GM21390 (cell line): ENCODE results near the gene CXCR2.
"Not testable (repeated sequence)": the region's sequence is repeated elsewhere in the genome, so short reads cannot be mapped to it uniquely, and the experiment has no call there.

Source experiments
- ATAC-seq: cut with Tn5 transposase; IDR thresholded peaks from one replicate; pipeline ENCODE4 v1.9.1; 2021; ENCODE audit not compliant: unreplicated experiment

CXCR2 gene

GRCh38 chr2:218129458-218130135 lies 3.8 kb downstream of the CXCR2 start:
- no peak for ATAC-seq

DNA sequence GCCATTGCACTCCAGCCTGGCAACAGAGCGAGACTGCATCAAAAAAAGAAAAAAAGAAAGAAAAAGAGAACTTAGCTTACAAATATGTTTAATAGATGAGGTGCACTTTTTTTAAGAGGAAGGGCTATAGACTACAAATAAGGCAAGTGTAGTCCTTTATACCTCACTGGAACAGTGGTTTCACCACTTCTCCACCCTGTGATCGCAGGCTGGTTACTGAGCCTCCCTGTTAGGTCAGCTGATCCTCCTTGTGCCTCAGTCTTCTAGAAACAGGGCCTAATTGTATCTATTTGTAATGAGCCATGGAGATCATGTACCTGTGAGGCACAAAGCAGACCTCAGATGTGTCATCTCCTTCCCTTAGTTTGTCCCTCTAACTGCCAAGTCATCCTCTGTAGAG lies 4.5 kb downstream of the CXCR2 start:
- ATAC-seq = no peak

GRCh38 chr2:218130822-218131221 lies 5.0 kb downstream of the CXCR2 start:
- ATAC-seq = no peak

DNA sequence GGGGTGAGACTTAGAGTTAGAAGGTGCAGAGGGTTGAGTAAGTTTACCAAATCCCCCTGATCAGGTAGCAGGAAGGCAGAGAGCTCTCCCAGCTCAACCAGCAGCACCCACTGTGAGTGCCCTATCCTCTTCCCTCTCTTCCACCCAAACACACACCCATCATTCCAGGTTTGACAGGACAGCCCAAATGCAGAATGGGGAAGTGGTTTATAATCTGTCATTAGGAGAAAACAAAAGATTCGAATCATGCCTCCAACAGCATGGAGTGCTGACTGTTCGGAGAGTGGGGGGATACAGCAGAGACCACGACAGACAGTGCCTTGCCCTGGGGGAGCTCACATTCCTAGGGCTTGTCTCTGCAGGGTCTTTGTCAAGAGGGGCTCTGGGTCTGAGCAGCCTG lies 11.7 kb downstream of the CXCR2 start:
- ATAC-seq = no peak

DNA sequence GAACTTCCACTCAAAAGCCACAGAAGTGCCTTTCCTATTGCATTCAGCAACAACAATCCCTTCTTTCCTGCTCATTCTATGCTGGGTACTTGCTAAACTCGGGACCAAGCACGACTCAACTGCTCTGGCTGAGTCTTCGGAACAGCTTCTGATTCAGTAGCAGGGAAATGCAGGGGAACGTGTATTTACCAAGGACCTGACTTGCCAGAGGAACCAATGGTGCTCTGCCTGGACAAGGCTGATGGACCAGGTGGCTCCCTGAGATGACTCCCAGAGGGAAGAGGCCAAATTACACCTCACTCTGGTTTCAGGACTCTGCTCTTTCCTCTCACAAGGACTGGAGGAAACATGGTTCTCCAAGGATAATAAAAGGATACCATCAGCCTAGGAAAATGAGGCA lies 12.2 kb downstream of the CXCR2 start:
- no peak for ATAC-seq

DNA sequence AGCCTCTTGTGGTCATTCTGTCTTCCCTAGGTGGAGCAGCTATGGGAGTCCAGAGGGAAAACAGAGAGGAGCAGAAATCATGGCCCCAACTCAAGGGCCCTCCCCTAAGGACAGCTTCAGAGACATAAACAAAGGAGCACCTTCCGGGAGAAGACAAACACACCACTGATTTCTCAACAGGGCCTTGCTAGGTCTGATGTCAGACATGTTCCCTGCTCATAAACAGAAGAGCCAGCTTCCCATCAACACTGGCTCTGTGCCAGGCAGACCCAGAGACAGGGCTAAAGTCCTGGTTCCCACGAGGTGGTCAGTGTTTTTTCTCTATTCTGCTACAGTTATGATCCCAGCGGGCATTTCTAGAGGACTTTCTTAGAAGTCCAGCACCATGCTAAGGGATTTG lies 19.3 kb downstream of the CXCR2 start:
- ATAC-seq = no peak

GRCh38 chr2:218146056-218146455 lies 20.2 kb downstream of the CXCR2 start:
- no peak for ATAC-seq

DNA sequence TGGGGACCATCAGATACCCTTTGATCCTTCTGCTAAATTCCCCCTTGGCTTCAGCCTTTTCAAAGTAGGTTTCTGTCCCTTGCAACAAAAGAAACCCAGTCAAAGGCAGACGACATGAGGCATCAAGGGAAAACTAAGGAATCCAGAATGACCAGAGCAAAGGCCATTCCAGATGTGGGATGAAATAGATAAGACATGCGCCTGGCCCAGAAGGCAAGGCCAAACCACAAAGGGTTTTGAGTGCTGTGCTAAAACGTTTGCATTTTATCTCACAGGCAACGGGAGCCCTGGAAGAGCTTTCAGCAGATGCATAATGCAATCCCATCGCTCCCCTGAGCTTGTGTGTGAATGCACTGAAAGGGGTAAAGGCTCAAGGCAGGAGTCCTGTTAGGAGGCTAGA lies 23.3 kb downstream of the CXCR2 start:
- ATAC-seq = no peak

DNA sequence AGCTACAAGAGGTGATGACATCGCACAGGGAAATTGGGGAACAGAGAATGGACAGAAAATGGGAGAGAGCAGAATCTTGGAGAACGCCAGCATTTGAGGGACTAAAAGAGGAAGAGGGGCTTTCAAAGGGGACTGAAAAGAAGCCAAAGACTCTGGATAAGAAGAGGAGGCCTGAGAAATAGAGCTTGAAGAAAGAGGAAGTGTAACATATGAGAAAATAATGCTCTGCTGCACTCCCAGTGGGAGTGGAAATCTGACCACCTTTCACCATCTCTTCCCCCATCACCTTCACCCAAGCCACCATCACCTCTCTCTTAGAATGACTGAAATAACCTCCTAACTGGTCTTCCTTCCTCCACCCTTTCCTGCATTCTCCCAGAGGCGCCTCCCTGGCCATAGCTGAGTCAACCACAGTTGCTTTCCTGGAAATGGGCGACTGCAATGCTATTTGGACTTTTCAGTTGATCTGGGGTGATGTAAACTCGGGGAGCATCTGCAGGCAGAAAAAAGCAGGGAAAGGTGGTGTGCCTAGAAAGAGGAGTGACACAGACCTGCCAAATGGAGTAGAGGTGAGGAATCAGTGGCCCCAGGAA lies 24.1 kb downstream of the CXCR2 start:
- no peak for ATAC-seq

GRCh38 chr2:218152172-218152571 lies 26.3 kb downstream of the CXCR2 start:
- no peak for ATAC-seq

GRCh38 chr2:218152777-218153176 lies 26.9 kb downstream of the CXCR2 start:
- ATAC-seq = no peak

DNA sequence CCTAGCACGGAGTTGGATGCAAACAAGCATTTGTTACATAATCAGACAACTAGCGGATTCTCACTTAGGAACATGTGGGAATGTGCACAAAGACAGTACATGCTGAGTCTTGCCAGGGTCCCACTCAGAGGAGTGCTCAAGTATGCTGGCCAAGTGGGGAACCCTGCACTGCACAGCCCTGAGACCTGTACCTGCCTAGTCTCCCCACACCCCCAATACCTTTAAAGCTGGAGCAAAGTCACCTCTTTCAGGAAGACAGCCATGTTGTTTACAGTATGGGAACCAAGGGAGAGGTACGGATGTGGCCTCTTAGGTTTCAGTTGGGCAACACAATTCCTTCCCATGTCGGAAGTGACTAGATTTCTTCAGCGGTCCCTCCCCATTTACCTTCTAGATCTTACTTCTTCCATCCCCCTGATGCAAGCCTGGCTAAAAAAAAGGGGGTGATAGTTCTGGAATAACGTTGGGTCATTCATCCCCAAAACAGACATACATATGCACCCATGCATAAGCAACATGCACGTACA lies 30.2 kb downstream of the CXCR2 start:
- ATAC-seq = no peak

- ATAC-seq = no peak
These were observed 35.8 kb downstream of the CXCR2 start for GRCh38 chr2:218161644-218162043.

DNA sequence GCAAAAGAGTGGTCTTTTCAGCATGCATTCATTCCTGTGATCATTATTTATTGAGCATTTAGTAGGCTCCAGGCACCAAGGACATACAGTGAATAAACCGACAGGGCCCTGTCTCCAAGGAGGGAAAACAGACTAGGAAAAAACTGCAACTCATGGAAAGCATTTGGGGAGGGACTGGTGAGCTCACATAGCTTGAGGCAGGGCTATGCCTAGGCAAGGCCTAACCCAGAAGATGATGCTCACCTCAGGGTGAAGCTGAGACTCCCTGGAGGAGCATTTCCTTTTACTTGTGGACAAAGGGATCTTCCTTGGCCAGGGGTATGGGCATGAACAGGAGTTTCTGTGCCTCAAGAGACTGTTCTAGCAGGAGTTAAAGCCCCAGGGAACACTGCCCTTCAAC lies 37.0 kb downstream of the CXCR2 start:
- no peak for ATAC-seq

- no peak for ATAC-seq
These were observed 41.0 kb downstream of the CXCR2 start, which contains the start of gene CXCR1 for GRCh38 chr2:218166791-218167190. TSS of gene CXCR1 (minus strand) at chr2:218166962. CDS start at chr2:218165211, 1,751 bp downstream.

- ATAC-seq = no peak
These were observed 42.2 kb downstream of the CXCR2 start for GRCh38 chr2:218168016-218168415.

- ATAC-seq = peak; percentile 57
These were observed 43.0 kb downstream of the CXCR2 start for GRCh38 chr2:218168635-218169462.

DNA sequence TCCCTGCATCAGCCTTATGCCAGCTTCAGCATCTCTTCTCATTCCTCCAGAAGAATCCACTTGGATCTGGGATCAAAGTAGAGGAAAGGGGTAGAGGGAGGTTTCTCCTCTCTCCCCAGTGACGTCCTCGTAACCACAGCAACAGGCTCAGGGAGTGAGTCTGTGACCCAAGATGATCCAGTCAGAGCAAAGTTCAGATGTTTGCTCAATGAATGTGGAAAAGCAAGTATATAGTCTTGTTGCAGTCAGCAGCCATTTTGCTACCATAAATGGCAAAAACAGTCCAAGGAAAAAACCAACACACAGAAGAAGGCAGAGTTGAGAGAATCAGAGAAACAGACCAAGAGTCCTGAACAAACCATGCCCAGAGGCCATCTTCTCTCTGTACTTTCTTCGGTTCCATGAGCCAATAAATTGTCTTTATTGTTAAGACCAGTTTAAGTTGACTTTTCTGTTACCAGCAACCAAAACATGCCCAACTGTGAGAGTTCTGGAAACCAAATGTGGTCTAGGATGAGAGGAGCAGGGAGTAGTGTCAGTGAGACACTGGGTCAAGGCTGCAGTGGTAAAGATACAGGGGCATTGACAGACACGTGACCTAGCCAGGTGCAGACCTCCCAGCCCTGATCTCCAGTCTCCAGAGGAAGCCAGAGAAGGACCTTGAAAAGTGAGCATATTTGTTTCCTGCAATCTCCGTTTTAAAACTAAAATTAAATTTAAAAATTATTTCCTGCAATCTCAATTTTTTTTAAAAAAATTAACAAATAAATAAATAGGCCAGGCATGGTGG lies 44.1 kb downstream of the CXCR2 start:
- ATAC-seq = no peak

DNA sequence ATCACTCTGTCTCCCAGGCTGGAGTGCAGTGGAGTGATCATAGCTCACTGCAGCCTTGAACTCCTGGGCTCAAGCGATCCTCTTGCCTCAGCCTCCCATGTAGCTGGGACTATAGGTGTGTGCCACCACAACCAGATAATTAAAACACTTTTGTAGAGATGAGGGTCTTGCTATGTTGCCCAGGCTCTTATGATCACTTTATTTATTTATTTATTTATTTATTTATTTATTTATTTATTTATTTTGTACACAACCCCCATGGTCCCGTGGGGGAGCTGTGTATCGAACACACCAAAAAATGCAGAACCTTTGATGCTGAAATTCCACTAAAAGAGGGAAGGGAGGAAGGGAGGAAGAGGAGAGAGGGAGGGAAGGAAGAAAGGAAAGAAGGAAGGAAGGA lies 45.9 kb downstream of the CXCR2 start:
- not testable (repeated sequence) for ATAC-seq

- no peak for ATAC-seq
These were observed 47.0 kb downstream of the CXCR2 start for GRCh38 chr2:218172845-218173244.

DNA sequence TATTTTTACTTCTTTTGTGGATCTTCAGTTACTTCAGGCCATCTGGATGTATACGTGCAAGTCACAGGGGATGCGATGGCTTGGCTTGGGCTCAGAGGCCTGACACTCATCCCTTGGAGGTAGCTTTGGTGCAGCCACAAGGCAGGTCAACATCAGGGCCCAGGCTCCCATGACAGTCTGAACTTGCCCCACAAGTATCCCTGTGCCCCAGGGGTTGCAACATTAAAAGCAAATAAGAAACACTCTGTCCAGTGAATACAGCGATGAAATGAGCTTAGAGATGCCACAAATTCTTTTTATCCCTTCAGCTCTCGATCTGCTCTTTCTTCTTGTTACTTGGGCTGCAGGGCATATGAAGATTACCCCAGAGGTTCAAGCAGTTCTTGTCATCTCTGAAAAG lies 54.0 kb downstream of the CXCR2 start:
- no peak for ATAC-seq
